ENCODE results near the gene MCEMP1.
A peak's percentile ranks its signal among the peaks of the same experiment; 100 is the strongest.

GRCh38 chr19:7636691-7637373, 40.1 kb upstream of the MCEMP1 start, which contains the start of gene STXBP2:
- TF ChIP-seq, protein P1, sequence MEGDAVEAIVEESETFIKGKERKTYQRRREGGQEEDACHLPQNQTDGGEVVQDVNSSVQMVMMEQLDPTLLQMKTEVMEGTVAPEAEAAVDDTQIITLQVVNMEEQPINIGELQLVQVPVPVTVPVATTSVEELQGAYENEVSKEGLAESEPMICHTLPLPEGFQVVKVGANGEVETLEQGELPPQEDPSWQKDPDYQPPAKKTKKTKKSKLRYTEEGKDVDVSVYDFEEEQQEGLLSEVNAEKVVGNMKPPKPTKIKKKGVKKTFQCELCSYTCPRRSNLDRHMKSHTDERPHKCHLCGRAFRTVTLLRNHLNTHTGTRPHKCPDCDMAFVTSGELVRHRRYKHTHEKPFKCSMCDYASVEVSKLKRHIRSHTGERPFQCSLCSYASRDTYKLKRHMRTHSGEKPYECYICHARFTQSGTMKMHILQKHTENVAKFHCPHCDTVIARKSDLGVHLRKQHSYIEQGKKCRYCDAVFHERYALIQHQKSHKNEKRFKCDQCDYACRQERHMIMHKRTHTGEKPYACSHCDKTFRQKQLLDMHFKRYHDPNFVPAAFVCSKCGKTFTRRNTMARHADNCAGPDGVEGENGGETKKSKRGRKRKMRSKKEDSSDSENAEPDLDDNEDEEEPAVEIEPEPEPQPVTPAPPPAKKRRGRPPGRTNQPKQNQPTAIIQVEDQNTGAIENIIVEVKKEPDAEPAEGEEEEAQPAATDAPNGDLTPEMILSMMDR (IDR thresholded peaks at IDR 0.05), result no peak
- TF ChIP-seq POLR2AphosphoS5 (IDR thresholded peaks at IDR 0.05), result peak in 2 of 4 donors; percentile 42 to 47

Measured in sigmoid colon (tissue), 4 donors.